Measurements from ENCODE around the gene GNL1.
"Not testable (repeated sequence)": the region's sequence is repeated elsewhere in the genome, so short reads cannot be mapped to it uniquely, and the experiment has no call there.

GNL1 gene

DNA sequence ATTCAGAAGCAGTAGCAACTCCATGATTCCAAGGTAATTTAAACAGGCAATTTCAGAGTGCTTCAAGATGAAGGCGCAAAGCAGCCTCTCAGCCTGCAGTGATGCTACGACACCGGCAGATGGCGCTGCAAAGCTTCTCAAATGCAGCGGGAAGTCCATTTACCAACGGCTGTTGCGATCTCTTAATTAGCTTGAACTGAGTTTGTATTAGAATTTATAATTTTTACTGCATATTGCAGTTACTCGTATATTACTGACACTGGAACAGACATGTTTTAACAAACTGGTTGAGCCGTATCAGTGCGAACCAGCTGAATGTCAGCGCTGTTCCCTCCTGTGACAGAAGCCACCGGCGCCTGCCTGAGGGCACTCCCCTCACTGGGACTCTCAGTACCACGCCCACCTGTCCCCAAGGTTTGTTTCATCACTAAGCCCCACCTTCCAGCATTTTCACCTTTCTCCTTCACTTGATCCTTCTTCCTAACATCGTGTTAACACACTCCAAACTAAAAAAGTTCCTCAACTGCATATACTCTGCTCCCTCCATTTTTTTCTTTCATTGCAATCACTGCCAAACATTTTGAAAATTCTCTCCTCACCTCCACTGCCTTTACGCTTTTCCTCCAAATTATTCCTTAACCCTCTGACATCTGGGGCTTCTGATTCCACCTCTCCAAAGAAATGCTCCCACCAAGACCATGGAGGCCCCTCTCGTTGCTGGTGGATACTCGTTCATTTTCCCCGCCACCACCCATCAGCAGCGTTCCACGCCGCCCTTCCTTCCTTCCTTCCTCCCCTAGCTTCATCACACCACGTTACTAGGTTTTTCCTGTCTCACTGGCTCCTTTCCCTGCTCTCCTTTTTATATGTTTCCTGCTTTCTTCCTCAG, 14.5 kb downstream of the GNL1 start:
- no peak overlapping the region for H3K4me3 ChIP-seq (ENCODE audit: low read depth, low read length)
- DNase-seq (ENCODE audit: low read depth), result peak; percentile 58

DNA sequence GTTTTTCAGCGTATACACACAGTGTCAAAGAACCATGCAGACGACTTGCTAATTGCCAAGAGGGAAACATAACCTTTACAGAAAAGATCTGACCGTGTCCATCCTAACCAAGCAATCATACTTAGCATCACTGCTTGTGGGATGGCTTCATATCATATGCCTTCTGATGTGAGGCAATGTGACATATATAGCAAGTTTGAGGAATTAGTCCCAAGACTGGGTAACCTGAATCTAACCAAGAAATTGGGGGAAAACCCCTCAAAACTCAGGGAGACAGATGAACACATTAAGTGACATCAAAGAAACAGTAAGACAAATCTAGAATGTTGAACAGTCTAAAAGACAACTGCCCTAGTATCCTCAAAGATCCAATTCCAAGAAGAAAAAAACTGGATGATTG, 18.4 kb downstream of the GNL1 start:
- H3K4me3 ChIP-seq (ENCODE audit: low read depth, low read length), result no peak overlapping the region
- no peak for DNase-seq (ENCODE audit: low read depth)

DNA sequence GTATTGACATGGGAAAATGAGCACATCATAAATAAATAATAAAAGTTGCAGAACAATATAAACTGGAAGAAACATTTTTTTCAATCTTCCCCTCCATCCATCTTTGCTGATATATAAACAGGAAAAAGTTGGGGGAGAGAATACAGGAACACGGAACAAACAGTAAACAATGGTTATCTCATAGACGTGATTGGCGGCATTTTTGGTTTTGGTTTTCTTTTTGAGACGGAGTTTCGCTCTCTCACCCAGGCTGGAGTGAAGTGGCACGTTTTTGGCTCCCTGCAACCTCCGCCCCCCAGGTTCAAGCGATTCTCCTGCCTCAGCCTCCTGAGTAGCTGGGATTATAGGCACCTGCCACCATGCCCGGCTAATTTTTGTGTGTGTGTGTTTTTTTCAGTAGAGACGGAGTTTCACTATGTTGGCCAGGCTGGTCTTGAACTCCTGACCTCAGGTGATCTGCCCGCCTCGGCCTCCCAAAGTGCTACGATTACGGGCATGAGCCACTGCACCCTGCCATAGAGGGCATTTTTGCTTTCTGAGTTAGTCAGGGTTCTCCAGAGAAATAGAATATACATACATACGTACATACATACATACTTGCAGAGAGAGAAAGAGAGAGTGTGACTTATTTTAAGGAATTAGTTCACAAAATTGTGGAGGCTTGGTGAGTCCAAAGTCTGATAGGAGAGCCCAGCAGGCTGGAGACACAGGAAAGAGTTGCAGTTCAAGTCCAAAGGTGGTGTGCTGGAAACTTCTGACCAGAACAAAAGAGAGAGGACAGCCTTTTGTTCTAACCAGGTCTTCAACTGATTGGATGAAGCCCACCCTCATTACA, 22.6 kb downstream of the GNL1 start:
- H3K4me3 ChIP-seq (ENCODE audit: low read depth, low read length), result no peak overlapping the region
- DNase-seq (ENCODE audit: low read depth), result no peak

DNA sequence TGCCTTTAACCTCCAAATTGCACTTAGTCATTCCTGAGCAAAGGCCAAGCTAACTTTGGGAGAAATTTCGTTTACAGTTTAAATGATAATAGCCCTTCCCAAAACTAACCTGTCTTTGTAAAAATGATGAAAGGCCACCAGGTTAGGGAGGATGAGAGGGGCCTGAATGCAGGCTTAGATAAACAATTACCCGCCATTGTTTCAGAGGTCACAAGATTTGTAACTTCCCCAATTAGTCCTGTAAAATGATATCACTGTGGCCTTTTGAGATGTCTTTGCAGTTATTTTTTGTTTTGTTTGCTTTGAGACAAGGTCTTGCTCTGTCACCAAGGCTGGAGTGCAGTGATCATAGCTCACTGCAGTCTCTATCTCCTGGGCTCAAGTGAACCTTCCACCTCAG, 26.3 kb downstream of the GNL1 start:
- DNase-seq (ENCODE audit: low read depth), result no peak
- H3K4me3 ChIP-seq (ENCODE audit: low read depth, low read length), result no peak overlapping the region

DNA sequence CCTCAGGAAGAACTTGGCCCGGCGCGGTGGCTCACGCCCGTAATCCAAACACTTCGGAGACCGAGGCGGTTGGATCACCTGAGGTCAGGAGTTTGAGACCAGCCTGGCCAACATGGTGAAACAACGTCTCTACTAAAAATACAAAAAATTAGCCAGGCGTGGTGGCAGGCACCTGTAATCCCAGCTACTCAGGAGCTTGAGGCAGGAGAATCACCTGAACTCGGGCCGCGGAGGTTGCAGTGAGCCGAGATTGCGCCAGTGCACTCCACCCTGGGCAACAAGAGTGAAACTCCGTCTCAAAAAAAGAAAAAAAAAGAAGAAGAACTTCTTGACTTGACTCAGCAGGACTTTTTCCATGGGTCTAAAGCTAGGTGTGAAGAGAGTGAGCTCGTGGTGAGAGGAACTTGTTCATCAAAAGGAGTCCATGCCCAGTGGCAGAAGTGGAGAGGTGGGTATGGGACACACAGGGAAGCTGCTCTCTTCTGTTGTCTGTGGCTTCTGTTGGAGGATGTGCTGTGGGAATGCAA, 26.9 kb downstream of the GNL1 start:
- not testable (repeated sequence) for H3K4me3 ChIP-seq (ENCODE audit: low read depth, low read length); DNase-seq (ENCODE audit: low read depth)

DNA sequence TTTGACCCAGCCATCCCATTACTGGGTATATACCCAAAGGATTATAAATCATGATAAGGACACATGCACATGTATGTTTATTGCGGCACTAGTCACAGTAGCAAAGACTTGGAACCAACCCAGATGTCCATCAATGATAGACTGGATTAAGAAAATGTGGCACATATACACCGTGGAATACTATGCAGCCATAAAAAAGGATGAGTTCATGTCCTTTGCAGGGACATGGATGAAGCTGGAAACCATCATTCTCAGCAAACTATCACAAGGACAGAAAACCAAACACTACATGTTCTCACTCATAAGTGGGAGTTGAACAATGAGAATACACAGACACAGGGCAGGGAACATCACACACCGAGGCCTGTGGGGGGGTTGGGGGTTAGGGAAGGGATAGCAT, 29.8 kb downstream of the GNL1 start:
- not testable (repeated sequence) for DNase-seq (ENCODE audit: low read depth); H3K4me3 ChIP-seq (ENCODE audit: low read depth, low read length)

DNA sequence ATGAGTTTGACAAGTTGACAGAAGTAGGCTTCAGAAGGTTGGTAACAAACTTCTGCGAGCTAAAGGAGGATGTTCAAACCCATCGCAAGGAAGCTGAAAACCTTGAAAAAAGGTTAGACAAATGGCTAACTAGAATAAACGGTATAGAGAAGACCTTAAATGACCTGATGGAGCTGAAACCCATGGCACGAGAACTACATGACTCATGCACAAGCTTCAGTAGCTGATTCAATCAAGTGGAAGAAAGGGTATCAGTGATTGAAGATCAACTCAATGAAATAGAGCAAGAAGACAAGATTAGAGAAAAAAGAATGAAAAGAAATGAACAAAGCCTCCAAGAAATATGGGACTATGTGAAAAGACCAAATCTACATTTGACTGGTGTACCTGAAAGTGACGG, 34.3 kb downstream of the GNL1 start:
- not testable (repeated sequence) for DNase-seq (ENCODE audit: low read depth); H3K4me3 ChIP-seq (ENCODE audit: low read depth, low read length)

DNA sequence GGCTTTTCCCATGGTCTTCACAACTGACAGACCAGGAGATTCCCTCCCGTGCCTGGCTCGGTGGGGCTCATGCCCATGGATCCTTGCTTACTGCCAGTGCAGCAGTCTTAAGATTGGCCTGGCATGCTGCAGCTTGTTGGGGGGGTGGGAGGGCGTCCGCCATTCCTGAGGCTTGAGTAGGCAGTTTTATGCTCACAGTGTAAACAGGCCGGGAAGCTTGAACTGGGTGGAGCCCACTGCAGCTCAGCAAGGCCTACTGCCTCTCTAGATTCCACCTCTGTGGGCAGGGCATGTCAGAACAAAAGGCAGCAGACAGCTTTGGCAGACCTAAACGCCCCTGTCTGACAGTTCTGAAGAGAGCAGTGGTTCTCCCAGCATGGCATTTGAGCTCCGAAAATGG, 35.2 kb downstream of the GNL1 start:
- not testable (repeated sequence) for DNase-seq (ENCODE audit: low read depth); H3K4me3 ChIP-seq (ENCODE audit: low read depth, low read length)

DNA sequence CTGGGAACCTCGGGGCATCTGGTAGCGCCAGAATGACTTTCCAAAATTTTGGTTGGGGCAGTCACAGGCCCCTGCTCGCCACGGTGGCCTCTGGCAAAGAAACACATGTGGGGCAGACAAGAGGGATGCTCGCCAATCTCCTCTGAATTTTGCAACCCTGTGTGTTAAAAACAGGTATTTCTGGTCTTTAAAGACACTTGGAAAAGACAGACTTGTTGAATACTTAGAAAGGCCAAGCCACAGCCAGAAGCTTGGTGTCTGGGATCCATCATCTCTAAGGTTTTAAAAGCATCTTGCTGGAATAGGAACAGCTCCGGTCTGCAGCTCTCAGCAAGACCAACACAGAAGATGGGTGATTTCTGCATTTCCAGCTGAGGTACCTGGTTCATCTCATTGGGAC, 35.8 kb downstream of the GNL1 start:
- no peak overlapping the region for H3K4me3 ChIP-seq (ENCODE audit: low read depth, low read length)
- no peak for DNase-seq (ENCODE audit: low read depth)

DNA sequence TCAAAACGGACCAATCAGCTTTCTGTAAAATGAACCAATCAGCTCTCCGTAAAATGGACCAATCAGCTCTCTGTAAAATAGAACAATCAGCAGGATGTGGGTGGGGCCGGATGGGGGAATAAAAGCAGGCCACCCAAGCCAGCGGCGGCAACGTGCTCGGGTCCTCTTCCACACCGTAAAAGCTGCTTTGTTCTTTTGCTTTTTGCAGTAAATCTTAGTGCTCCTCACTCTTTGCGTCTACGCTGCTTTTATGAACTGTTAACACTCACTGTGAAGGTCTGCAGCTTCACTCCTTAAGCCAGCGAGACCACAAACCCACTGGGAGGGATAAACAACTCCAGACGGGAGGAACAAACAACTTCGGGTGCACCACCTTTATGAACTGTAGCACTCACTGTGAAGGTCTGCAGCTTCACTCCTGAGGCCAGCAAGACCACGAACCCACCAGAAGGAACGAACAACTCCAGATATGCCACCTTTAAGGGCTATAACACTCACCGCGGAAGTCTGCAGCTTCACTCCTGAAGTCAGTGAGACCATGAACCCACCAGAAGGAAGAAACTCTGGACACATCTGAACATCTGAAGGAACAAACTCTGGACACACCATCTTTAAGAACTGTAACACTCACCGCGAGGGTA, 37.7 kb downstream of the GNL1 start:
- DNase-seq (ENCODE audit: low read depth); H3K4me3 ChIP-seq (ENCODE audit: low read depth, low read length): not testable (repeated sequence)

DNA sequence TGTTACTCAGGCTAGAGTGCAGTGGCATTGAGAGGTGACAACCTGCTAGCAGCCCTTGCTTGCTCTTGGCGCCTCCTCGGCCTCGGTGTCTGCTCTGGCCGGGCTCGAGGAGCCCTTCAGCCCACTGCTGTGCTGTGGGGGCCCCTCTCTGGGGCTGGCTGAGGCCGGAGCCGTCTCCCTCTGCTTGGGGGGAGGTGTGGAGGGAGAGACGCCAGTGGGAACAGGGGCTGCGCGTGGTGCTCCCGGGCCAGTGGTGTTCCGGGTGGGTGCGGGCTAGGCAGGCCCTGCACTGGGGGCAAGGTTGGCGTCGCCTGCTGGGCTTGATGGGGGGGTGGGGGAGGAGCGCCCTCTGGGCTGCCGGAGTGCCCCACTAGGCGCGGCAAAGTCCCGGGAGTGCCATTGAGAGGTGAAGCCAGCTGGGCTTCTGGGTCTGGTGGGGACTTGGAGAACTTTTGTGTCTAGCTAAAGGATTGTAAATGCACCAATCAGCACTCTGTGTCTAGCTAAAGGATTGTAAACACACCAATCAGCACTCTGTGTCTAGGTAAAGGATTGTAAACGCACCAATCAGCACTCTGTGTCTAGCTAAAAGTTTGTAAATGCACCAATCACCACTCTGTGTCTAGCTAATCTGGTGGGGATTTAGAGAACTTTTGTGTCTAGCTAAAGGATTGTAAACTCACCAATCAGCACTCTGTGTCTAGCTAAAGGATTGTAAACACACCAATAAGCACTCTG, 38.4 kb downstream of the GNL1 start:
- DNase-seq (ENCODE audit: low read depth); H3K4me3 ChIP-seq (ENCODE audit: low read depth, low read length): not testable (repeated sequence)

DNA sequence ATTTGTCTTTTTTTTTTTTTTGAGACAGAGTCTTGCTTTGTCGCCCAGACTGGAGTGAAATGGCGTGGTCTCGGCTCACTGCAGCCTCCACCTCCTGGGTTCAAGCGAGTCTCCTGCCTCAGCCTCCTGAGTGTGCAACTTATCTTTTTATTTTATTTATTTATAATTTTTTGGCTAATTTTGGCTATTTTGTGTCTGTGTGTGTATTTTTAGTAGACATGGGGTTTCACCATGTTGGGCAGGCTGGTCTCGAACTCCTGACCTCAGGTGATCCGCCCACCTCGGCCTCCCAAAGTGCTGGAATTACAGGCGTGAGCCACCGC, 39.6 kb downstream of the GNL1 start:
- not testable (repeated sequence) for DNase-seq (ENCODE audit: low read depth)
- H3K4me3 ChIP-seq (ENCODE audit: low read depth, low read length), result peak overlapping the region; percentile 45

DNA sequence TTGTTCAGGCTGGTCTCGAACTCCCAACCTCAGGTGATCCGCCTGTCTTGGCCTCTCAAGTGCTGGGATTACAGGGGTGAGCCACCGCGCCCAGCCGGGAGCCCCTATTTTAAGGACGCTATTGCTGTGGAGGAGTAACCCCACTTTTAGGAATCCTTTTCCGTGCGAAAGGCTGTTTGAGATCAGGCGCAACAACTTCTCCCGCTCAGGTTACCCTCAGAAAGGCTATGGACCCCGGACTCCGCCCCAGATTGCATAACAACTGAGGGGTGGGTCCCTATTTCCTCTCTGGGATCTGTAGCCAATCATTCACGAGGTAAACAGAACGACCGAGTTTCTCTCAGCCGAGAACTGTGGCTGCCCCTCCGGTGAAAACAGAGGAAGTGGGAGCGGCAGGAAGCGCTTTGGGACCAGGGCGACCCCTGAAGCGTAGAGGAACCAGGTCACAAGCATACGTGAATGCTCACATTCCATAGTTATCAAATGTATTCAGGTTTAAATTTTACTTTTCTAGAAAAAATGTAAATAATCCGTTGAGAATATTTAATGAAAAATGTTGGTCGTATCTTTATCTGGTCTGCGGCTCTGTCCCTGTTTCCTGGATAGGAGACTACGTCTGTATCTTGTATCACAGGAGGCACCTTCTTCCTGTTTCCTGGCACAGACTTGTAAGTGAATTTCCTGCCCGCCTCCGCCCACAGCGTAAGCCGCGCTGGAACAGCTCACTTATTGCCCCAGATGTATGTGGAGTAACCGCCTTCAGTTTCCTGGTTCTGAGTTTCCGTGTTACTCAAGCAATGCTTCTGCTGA, 40.1 kb downstream of the GNL1 start:
- DNase-seq (ENCODE audit: low read depth), result peak; percentile 87
- peak overlapping the region; percentile 45 for H3K4me3 ChIP-seq (ENCODE audit: low read depth, low read length)

DNA sequence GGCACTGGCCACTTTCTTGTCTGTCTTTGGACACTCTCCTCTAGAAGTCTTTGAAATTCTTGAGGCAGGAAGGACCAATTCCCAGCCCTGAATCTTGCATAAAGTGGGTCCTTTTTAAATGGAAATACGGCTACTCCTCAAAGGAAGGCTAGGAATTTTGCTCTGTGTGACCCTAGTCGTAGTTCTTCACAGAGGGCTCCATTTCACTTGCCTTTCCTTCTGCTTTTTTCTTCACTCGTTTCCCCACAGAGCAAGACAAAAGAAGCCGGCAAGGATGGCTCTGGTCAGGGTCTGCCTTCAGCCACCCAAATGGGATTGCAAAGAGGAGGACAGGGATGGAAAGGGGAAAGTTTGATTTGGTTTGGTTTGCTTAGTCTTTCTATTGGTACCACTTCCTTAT, 41.2 kb downstream of the GNL1 start:
- no peak for DNase-seq (ENCODE audit: low read depth)
- no peak overlapping the region for H3K4me3 ChIP-seq (ENCODE audit: low read depth, low read length)

DNA sequence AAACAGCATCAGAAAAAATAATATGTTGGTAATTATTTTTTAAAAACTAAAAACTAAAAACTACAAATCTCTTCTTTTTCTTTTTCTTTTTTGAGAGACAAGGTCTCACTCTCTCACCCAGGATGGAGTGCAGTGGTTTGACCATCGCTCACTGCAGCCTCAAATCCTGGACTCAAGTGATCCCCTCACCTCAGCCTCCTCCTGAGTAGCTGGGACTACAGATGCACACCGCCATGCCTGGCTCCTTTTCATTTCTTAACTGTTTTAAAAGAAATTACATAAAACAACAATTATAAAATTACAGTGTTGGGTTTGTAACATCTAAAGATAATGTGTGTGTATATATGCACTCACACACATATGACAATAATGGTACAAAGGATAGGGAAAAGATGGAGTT, 42.8 kb downstream of the GNL1 start:
- no peak for DNase-seq (ENCODE audit: low read depth)

DNA sequence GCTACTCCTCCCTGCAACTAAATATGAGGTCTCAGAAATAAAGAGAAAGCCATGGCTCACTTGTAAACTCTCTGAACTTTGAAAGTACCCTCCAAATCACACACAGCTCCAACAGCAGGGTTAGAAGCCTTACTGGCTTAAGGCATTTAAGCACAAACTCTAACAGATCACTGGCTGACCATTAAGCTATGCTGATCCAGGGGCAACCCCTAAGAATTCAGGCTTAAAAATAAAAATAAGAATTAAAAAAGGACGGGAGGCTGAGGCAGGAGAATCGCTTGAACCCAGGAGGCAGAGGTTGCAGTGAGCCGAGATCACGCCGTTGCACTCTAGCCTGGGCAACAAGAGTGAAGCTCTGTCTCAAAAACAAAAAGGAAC, 45.1 kb downstream of the GNL1 start:
- H3K4me3 ChIP-seq (ENCODE audit: low read depth, low read length), result no peak overlapping the region
- DNase-seq (ENCODE audit: low read depth), result no peak

More for the DNA sequence above, 42.8 kb downstream of the GNL1 start:
- no peak overlapping the region for H3K4me3 ChIP-seq (ENCODE audit: low read depth, low read length)

DNA sequence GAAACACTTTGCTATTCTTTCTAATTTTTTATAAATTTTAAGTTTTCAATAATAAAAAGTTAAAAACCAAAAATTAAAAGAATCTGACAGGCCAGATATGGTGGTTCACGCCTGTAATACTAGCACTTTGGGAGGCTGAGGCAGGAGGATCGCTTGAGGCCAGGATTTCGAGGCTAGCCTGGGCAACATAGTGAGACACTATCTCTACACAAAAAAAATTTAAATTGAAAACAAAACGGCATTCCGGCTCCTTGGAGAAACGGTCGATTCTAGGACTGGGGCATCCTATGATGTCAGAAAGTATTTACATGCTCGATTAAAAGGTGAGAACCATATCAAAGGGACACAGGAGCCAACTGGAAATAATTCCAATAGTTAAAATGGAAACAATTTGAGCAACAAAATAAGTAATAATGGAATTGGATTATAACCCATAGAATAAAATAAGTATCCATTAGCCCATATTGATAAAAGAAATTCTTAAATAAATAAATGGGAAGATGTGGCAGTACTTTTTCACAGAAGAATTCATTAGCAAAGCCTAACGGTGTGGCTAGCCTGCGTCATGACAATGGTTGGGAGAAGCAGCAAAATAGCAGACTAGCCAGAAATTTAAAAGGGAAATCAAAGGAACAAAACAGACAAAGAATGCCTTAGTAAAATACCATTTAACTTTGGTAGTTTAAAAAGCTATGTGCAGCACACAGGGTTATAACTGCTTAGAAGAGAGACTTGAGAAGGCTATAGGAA, 45.7 kb downstream of the GNL1 start:
- no peak overlapping the region for H3K4me3 ChIP-seq (ENCODE audit: low read depth, low read length)
- no peak for DNase-seq (ENCODE audit: low read depth)

Measured in skeletal muscle cell (primary cell).